SK-N-SH treated with all-trans-retinoic acid at 6 μM for 48 hours (cell line): ENCODE results near the gene TEX55.

Experiments used
- ATAC-seq: fragments of 200-7000 bp; cut with Tn5 transposase; 3 replicates; pipeline ENCODE4 v1.9.1; 2020; ENCODE audit warnings: mild to moderate bottlenecking, moderate library complexity
- ARNTL ChIP-seq: fragments of 450-650 bp; formaldehyde crosslinking; IDR thresholded peaks from 2 replicates; pipeline ENCODE4 v1.5.0; 2020; ENCODE audit warnings: low read depth, mild to moderate bottlenecking, moderate library complexity, borderline replicate concordance
- BACH2 ChIP-seq: fragments of 250-450 bp; sonication (Bioruptor Pico); IDR thresholded peaks from 2 replicates; pipeline ENCODE4 v1.9.0; 2021; ENCODE audit warnings: mild to moderate bottlenecking, borderline replicate concordance
- CREB5 ChIP-seq: fragments of 250-450 bp; sonication (Bioruptor Pico); IDR thresholded peaks from 2 replicates; pipeline ENCODE4 v1.5.1; 2020; ENCODE audit warnings: low read depth, mild to moderate bottlenecking, moderate library complexity
- CSDC2 ChIP-seq: fragments of 250-450 bp; sonication (Bioruptor Pico); IDR thresholded peaks from 2 replicates; pipeline ENCODE4 v1.5.0; 2020; ENCODE audit warnings: mild to moderate bottlenecking, moderate library complexity
- CSRNP3 ChIP-seq: fragments of 250-450 bp; sonication (Bioruptor Pico); IDR thresholded peaks from 2 replicates; pipeline ENCODE4 v1.5.1; 2021; ENCODE audit warnings: mild to moderate bottlenecking, moderate library complexity
- GLIS3 ChIP-seq: fragments of 250-450 bp; sonication (Bioruptor Pico); IDR thresholded peaks from 2 replicates; pipeline ENCODE4 v1.5.0; 2020; ENCODE audit warnings: mild to moderate bottlenecking, moderate library complexity
- ISL1 ChIP-seq: fragments of 250-450 bp; sonication (Bioruptor Pico); IDR thresholded peaks from 2 replicates; pipeline ENCODE4 v2.1.2; 2022; ENCODE audit warnings: mild to moderate bottlenecking, moderate library complexity
- OSR1 ChIP-seq: fragments of 250-450 bp; sonication (Bioruptor Pico); IDR thresholded peaks from 2 replicates; pipeline ENCODE4 v1.8.0; 2022; ENCODE audit warnings: moderate library complexity, mild to moderate bottlenecking, inconsistent platforms
- PATZ1 ChIP-seq: fragments of 250-450 bp; sonication (Bioruptor Pico); IDR thresholded peaks from 2 replicates; pipeline ENCODE4 v1.8.0; 2020; ENCODE audit warnings: mild to moderate bottlenecking, moderate library complexity, borderline replicate concordance
- POU6F1 ChIP-seq: fragments of 250-450 bp; sonication (Bioruptor Pico); IDR thresholded peaks from 2 replicates; pipeline ENCODE4 v1.8.0; 2021; ENCODE audit warnings: low read depth, mild to moderate bottlenecking, moderate library complexity, borderline replicate concordance
- PPARA ChIP-seq: fragments of 250-450 bp; sonication (Bioruptor Pico); IDR thresholded peaks from 2 replicates; pipeline ENCODE4 v1.5.0; 2020; ENCODE audit warnings: mild to moderate bottlenecking, borderline replicate concordance
- SNAI2 ChIP-seq: fragments of 250-450 bp; sonication (Bioruptor Pico); IDR thresholded peaks from 2 replicates; pipeline ENCODE4 v1.5.0; 2020; ENCODE audit warnings: mild to moderate bottlenecking, moderate library complexity
- TCF4 ChIP-seq: fragments of 250-450 bp; sonication (Bioruptor Pico); IDR thresholded peaks from 2 replicates; pipeline ENCODE4 v1.8.0; 2021; ENCODE audit warnings: mild to moderate bottlenecking, moderate library complexity, borderline replicate concordance
- TOX ChIP-seq: fragments of 250-450 bp; sonication (Bioruptor Pico); IDR thresholded peaks from 2 replicates; pipeline ENCODE4 v1.8.0; 2021; ENCODE audit warnings: mild to moderate bottlenecking, moderate library complexity, borderline replicate concordance
- TSHZ2 ChIP-seq: fragments of 250-450 bp; sonication (Bioruptor Pico); IDR thresholded peaks from 2 replicates; pipeline ENCODE4 v1.5.0; 2020; ENCODE audit warnings: mild to moderate bottlenecking, moderate library complexity
- ZC3H10 ChIP-seq: fragments of 250-450 bp; sonication (Bioruptor Pico); IDR thresholded peaks from 2 replicates; pipeline ENCODE4 v1.5.1; 2021; ENCODE audit warnings: mild to moderate bottlenecking, moderate library complexity
- ZFP30 ChIP-seq: fragments of 450-650 bp; formaldehyde crosslinking; IDR thresholded peaks from 2 replicates; pipeline ENCODE4 v1.5.0; 2022; ENCODE audit warnings: mild to moderate bottlenecking, moderate library complexity
- ZNF565 ChIP-seq: fragments of 450-650 bp; formaldehyde crosslinking; conservative IDR thresholded peaks from 2 replicates; pipeline ENCODE4 v1.5.0; 2020; ENCODE audit warnings: low read depth, mild to moderate bottlenecking, moderate library complexity
- ZNF70 ChIP-seq: fragments of 450-650 bp; formaldehyde crosslinking; IDR thresholded peaks from 2 replicates; pipeline ENCODE4 v1.5.0; 2020; ENCODE audit warnings: mild to moderate bottlenecking, moderate library complexity
- ZNF8 ChIP-seq: fragments of 450-650 bp; formaldehyde crosslinking; IDR thresholded peaks from 2 replicates; pipeline ENCODE4 v1.5.0; 2020; ENCODE audit warnings: mild to moderate bottlenecking, moderate library complexity

TEX55 gene

GRCh38 chr3:119160361-119160760 lies 14.4 kb downstream of the TEX55 start:
- TF ChIP-seq ZNF70 (CRISPR knock-in tag) (no peak), CSDC2 (CRISPR knock-in tag) (no peak), OSR1 (CRISPR knock-in tag) (no peak), ISL1 (CRISPR knock-in tag) (no peak), CSRNP3 (CRISPR knock-in tag) (no peak), BACH2 (CRISPR knock-in tag) (no peak), GLIS3 (CRISPR knock-in tag) (no peak), ZC3H10 (CRISPR knock-in tag) (no peak), TSHZ2 (CRISPR knock-in tag) (no peak), ZNF565 (CRISPR knock-in tag) (no peak), CREB5 (CRISPR knock-in tag) (no peak), POU6F1 (CRISPR knock-in tag) (no peak), ZFP30 (CRISPR knock-in tag) (no peak), TOX (CRISPR knock-in tag) (no peak), TCF4 (CRISPR knock-in tag) (no peak)
- TF ChIP-seq, all 23 proteins: peak for 0
- no peak for ATAC-seq

- no peak for ATAC-seq
- TF ChIP-seq BACH2 (CRISPR knock-in tag) (no peak), PATZ1 (CRISPR knock-in tag) (no peak), CREB5 (CRISPR knock-in tag) (no peak), TSHZ2 (CRISPR knock-in tag) (no peak), POU6F1 (CRISPR knock-in tag) (no peak), SNAI2 (CRISPR knock-in tag) (no peak), CSRNP3 (CRISPR knock-in tag) (no peak), ZNF8 (CRISPR knock-in tag) (no peak), ISL1 (CRISPR knock-in tag) (no peak), ARNTL (CRISPR knock-in tag) (no peak), TCF4 (CRISPR knock-in tag) (no peak), TOX (CRISPR knock-in tag) (no peak), ZNF565 (CRISPR knock-in tag) (no peak), OSR1 (CRISPR knock-in tag) (no peak), PPARA (no peak), GLIS3 (CRISPR knock-in tag) (no peak), CSDC2 (CRISPR knock-in tag) (no peak), ZFP30 (CRISPR knock-in tag) (no peak)
These were observed 14.8 kb downstream of the TEX55 start for GRCh38 chr3:119160815-119161214.
